NCI-H1092 treated with DMSO at 0.1 percent for 48 hours (cell line): ENCODE data around the gene DTX3L.
"Not testable (repeated sequence)": the region's sequence is repeated elsewhere in the genome, so short reads cannot be mapped to it uniquely, and the experiment has no call there.

Experiments used
- DNase-seq: peaks from one replicate; lab custom pipeline; 2025; lab: John Stamatoyannopoulos, UW

DTX3L gene

GRCh38 chr3:122562923-122563716, 1.0 kb upstream of the DTX3L start:
- no peak for DNase-seq

DNA sequence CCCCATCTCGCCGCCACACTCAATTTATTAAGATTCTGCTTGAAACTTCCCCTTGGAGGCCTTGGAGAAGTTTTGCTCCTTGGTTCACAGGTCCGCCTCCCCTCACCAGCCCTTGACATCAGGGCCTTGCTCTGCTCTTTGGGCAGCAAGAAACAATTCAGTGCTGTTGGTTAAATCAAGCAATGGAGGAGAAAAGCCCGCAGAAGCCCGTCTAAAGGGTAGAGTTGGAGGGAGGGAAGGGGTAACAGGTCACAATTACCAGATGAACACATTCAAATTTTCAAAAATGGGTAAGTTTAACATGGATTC, 467 bp upstream of the DTX3L start:
- no peak for DNase-seq

DNA sequence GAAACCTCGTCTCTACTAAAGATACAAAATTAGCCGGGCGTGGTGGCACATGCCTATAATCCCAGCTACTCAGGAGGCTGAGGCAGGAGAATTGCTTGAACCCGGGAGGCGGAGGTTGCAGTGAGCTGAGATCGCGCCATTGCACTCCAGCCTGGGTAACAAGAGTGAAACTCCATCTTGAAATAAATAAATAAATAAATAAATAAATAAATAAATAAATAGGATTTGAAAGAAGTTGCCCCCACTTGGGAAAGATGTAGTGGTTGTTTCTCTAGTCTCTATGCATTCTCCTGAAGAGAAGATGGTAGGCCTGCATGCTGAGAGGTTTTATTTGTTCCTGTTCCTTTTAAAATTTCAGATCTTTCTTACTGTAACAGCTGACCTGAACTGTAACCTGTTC, 4.0 kb downstream of the DTX3L start:
- not testable (repeated sequence) for DNase-seq

GRCh38 chr3:122568755-122569154, 4.6 kb downstream of the DTX3L start:
- no peak for DNase-seq

DNA sequence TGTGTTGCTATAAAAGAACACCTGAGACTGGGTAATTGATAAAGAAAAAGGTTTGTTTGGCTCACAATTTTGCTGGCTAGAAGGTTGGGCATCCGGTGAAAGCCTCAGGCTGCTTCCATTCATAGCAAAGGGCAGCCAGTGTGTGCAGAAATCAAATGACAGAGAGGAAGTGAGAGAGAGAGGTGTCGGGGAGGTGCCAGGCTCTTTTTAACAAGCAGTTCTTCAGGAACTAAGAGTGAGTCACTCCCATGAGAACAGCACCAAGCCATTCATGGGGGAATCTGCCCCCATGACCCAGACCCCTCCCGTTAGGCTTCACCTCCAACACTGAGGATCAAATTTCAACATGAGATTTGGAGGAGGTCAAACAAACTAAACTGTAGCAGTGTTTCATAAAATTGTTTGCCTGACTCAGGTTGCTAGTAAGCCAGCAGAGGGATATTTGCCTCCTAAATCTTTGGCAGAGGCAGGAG, 8.8 kb downstream of the DTX3L start:
- no peak for DNase-seq

DNA sequence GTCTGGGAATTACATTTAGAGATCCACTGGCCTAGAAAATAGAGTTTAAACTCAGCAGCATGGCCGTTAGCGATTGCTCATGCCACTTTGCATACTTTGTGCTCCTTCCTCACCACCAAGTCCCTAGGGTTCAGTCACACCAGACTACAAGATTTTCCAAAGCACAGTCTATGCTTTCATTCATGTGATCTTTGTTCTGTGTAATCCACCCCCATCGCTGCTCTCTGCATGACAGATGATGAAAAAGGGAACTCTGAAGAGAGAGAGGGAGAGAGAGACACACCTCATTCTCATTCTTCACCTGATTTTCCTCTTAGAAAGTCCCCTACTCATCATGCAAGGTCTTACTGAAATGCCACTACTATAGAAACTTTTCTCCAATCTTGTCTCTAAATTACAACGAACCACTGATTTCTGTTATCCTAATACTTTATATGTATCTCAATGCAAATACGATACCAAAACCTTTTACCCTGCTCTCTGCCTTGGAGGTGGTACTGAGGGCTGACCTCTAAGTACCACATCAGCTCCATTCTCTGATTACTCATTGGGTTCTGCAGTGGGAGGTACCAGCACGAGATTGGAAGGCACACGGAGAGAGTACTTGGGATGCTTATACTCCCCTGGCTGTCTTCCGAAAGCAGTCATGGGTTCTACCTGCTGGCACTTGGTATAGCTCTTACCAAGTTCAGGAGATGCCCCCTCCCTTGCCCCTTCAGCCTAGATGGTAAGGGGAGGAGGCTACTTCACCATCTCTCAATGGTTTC, 12.2 kb downstream of the DTX3L start:
- DNase-seq, result no peak

DNA sequence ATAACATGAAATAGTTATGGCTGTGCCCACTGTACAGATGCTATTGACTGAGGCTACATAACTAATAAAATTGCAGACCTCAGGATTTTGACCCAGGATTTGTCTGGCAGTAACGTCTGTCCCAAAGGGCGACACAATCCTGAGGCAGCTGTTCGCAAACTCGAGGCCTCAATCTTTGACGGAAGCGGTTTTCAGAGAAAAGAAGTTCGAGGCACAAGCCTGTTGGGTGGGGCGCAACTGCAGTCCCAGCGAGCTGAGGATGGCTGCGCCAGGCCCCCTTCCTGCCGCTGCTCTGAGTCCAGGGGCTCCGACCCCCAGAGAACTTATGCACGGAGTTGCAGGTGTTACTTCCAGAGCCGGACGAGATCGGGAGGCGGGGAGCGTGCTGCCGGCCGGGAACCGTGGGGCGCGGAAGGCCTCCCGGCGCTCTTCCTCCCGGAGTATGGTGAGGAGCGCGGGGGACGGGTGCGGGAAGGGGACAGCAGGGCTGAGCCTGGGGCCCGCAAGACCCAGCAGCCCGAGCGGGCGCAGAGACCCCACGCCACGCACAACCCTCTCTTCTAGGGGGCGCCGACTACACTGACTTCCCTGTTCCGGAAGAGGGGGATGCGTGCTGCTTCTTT, 13.4 kb downstream of the DTX3L start, which contains the start of gene PARP15:
TSS of gene PARP15 (plus strand) at position 242 of the 623 bp plus-strand sequence. CDS start at position 260, 18 bp downstream.
- DNase-seq, result no peak

DNA sequence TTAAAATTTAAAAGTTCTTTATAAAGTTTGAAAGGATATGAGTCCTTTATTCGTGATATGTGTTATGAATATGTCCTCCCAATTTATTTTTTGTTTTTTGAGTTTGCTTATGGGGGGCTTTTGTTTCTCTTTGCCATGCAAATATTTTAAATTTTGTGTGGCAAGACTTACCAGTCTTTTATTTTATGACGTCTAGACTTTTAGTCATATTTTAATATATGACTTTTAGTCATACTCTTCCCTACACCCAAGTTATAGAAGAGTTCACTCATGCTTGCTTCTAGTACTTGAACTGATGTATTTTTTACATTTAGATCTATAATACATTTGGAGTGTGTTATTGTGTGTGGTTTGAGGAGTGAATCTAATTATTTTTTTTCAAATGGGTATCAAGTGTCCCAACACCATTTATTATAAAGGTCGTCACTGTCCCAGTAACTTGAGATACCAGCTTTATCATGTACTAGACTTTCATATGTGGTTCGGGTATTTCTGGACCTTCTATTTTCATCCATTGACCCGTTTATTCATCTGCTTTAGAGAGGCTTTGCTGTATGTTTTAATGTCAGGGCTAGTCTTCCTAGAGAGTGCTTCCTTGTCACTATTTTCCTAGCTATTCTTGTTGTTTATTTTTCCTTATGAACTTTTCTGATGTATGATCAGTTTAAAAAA, 14.1 kb downstream of the DTX3L start:
- no peak for DNase-seq

DNA sequence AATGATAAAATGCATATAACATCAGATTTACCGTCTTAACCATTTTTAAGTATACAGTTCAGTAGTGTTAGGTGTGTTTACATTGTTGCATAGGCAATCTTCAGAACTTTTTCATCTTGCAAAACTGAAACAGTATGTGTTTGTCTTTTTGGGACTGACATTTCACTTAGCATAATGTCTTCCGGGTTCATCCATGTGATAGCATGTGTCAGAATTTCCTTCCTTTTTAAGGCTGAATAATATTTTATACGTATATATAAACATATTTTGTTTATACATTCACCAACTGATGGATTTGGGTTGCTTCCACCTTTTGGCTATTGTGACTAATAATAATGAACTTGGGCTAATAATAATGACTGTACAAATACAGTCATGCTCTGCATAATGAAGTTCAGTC, 16.3 kb downstream of the DTX3L start:
- DNase-seq, result no peak

DNA sequence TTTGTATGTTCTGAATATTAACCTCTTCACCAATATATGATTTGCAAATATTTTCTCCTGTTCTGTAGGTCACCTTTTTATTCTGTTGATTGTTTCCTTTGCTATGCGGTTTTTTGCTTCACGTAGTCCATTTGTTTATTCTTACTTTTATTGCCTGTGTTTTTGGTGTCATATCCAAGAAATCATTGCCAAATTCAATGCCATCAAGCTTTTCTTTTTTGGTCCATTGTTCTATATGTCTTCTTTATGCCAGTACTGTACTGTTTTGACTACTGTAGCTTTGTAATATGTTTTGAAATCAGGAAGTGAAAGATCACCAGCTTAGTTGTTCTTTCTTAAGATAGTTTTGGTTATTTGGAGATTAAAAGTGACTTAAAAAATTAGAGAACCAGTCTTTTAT, 17.5 kb downstream of the DTX3L start:
- no peak for DNase-seq

- no peak for DNase-seq
Observed at GRCh38 chr3:122582390-122582789, 18.3 kb downstream of the DTX3L start.

DNA sequence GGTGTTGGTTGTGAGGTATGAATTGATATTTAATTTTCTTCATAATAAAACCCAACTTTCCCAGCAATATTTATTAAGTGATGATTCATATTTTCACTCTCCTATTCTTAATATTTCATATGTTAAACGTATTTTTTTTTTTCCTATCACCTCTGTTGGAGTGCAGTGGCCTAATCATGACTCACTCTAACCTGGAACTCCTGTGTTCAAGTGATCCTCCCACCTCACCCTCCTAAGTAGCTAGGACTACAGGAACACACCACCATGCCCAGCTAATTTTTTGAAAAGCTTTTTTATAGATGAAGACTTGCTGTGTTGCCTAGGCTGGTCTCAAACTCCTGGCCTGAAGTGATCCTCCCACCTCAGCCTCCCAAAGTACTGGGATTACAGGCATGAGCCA, 22.0 kb downstream of the DTX3L start:
- no peak for DNase-seq

GRCh38 chr3:122586773-122587485, 22.8 kb downstream of the DTX3L start:
- no peak for DNase-seq

GRCh38 chr3:122587572-122587971, 23.4 kb downstream of the DTX3L start:
- no peak for DNase-seq

DNA sequence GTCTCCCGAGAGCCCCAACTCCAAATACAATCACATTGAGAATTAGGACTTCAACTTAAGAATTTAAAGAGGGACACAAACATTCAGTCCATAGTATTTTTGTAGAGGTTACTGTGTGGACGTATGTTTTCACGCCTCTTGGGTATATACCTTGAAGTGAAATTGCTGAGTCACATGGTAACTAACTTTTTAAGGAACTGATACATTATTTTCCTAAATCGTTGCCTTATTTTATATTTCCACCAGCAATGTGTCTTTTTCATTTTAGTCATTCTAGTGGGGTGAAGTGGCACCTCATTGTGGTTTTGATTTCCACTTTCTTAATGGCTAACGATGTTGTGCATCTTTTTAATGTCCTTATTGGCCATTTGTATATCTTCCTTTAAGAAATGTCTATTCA, 25.2 kb downstream of the DTX3L start:
- DNase-seq, result no peak

GRCh38 chr3:122590610-122591009, 26.5 kb downstream of the DTX3L start:
- no peak for DNase-seq

- no peak for DNase-seq
Observed at GRCh38 chr3:122594025-122594424, 29.9 kb downstream of the DTX3L start.

DNA sequence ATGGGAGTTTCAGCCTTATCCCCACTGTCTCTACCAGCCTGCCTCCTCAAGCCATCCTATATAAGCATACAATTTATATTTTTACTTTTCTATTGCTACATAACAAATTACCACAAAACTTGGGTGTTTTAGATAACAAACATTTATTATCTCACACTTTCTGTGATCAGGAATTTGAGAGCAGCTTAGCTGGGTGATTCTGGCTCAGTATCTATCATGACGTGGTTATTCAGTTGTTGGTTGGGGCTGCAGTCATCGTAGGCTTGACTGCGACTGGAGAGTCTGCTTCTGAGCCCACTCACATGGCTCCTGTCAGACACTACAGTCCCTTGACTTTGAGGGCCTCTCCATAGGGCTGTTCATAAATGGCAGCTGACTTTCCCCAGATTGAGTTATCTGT, 34.0 kb downstream of the DTX3L start:
- no peak for DNase-seq

DNA sequence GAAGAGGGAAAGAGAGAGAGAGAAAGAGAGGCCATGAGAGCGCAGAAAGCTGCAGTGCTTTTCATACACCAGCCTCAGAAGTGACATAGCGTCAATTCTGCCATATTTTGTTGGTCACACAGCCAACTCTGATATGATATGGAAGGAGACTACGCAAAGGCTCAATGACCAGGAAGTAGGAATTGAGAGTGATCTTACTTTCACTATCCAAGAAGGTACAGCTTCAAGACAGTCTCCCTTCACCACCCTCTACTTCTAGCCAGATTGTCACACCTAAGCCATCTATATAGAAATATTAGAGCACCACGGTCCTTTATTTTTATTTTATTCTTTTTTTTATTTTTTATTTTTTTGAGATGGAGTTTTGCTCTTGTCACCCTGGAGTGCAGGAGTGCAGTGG, 34.4 kb downstream of the DTX3L start:
- DNase-seq, result no peak

DNA sequence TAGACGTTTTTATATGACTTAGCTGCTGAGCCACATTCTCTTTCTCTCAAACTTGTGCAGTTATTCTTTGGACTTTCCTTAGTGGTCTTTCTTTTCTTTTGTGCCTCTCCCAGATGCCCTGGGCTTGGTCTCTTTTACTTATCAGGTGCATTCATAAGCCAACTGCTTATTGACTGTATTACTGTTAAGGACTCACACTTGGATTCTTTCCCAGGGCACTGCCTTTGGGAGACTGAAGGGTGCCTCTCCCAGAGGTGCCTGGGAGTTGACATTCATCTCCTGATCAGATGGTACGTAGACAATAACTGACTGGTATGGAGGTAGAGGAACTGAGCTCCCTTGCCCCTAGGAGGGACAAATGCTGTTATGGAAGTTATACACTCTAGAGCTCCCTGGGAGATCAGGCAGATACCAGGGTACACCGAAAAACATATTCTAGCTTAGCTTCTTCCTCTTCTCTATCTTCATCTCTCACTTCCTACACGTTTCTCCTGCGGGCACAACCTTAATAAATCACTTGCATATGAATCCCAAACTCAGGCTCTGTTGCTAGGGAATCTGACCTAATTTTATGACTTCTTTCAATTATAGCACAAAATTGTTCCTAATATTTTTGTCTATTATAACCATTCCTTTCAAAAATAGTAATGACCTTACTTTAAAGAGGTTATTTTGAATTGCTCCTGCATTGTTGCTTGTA, 38.0 kb downstream of the DTX3L start:
- DNase-seq, result no peak

DNA sequence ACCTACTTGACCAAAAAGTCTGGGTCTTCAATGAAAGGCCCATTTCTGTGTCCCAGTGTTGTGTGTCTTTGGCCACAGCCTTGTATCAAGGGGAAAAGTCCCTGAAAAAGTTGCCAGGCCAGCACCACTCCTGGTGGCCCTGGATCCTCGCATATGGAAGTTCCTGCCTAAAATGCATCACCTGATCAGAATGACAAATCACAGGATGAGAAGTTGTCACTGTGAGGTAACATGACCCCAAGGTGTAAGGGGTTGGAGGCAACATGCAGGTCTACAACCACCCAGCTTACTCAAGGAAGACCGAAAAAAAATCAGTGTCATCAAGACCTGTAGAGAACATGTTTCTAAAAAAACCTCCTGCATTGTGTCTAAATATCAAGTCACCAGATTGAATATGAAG, 38.9 kb downstream of the DTX3L start:
- DNase-seq, result no peak
